Naive B cell (primary cell): ENCODE results near the gene LNX1. TPM values are rescaled to one million over a fixed set of nuclear protein-coding genes. Genes with fewer than 3 reads are reported as not detected.

Experiments
- ATAC-seq, 2 donors: fragments of 150-1000 bp; cut with Tn5 transposase; 2 replicates each; pipeline ENCODE4 v1.10.0; 2021; ENCODE audit warnings: low read depth in 2 of 2, mild to moderate bottlenecking in 2 of 2, moderate library complexity in 2 of 2
- DNase-seq: peaks from one replicate; pipeline ENCODE4 v3.0.0; 2022
- H3K27ac Mint-ChIP-seq, 6 donors: one replicate each; pipeline ENCODE4 v1.8.0; 2020 to 2022; ENCODE audit warnings: mild to moderate bottlenecking in 6 of 6, mixed read lengths in 6 of 6, moderate library complexity in 5 of 6, inconsistent platforms in 2 of 6
- H3K27me3 Mint-ChIP-seq, 3 donors: one replicate each; pipeline ENCODE4 v1.8.0; 2021 to 2022; ENCODE audit warnings: mixed read lengths in 3 of 3, mild to moderate bottlenecking in 1 of 3
- H3K36me3 Mint-ChIP-seq, 2 donors: one replicate each; pipeline ENCODE4 v1.8.0; 2020 to 2022; ENCODE audit warnings: mixed read lengths in 2 of 2, inconsistent platforms in 1 of 2, mild to moderate bottlenecking in 1 of 2
- H3K4me1 Mint-ChIP-seq, 3 donors: one replicate each; pipeline ENCODE4 v1.8.0; 2020 to 2022; ENCODE audit warnings: mixed read lengths in 3 of 3, inconsistent platforms in 1 of 3, mild to moderate bottlenecking in 1 of 3, moderate library complexity in 1 of 3
- H3K4me3 Mint-ChIP-seq, 8 donors: one replicate each; pipeline ENCODE4 v1.8.0; 2020 to 2022; ENCODE audit warnings: mild to moderate bottlenecking in 8 of 8, mixed read lengths in 8 of 8, moderate library complexity in 8 of 8, inconsistent platforms in 2 of 8
- H3K9me3 Mint-ChIP-seq, 7 donors: one replicate each; pipeline ENCODE4 v1.8.0; 2020 to 2022; ENCODE audit warnings: mixed read lengths in 7 of 7, mild to moderate bottlenecking in 5 of 7, inconsistent platforms in 2 of 7, moderate library complexity in 1 of 7
- polyA plus RNA-seq, 6 donors: library from polyadenylated mRNA; unstranded; fragments of 300-500 nt; fragmentation: Illumina TruSeq; gene quantifications; one replicate each; pipeline ENCODE4 v1.2.3, GENCODE V29; 2021; ENCODE audit warnings: low read depth in 6 of 6

LNX1 gene
- polyA plus RNA-seq, 6 donors from 2014 or later, result 0.09 to 0.67 (median 0.49) TPM; not detected in 1

GRCh38 chr4:53617101-53617680, 25.9 kb upstream of the LNX1 start:
- H3K27me3 Mint-ChIP-seq, result peaks cover 0 to 16% (median 7%) of the 10 kb centered on the region in 3 donors
- H3K9me3 Mint-ChIP-seq, result peaks cover 0 to 8% (median 4%) of the 10 kb centered on the region in 7 donors
- no peak overlapping the region for H3K4me3 Mint-ChIP-seq
- H3K27ac Mint-ChIP-seq, result peak overlapping the region in 1 of 6 donors; percentile 9
- H3K4me1 Mint-ChIP-seq, result no peaks in the 10 kb centered on the region
- ATAC-seq (no peak), DNase-seq (no peak)
- no peaks in the 10 kb centered on the region for H3K36me3 Mint-ChIP-seq

GRCh38 chr4:53616219-53616618, 24.9 kb upstream of the LNX1 start:
- Mint-ChIP-seq H3K4me3 (no peak overlapping the region), H3K9me3 (peaks cover 0 to 8% (median 4%) of the 10 kb centered on the region in 7 donors), H3K27me3 (peaks cover 0 to 16% (median 7%) of the 10 kb centered on the region in 3 donors), H3K4me1 (no peaks in the 10 kb centered on the region), H3K27ac (no peak overlapping the region), H3K36me3 (no peaks in the 10 kb centered on the region)
- DNase-seq (no peak), ATAC-seq (no peak)

- H3K9me3 Mint-ChIP-seq, result peaks cover 0 to 8% (median 4%) of the 10 kb centered on the region in 7 donors
- no peaks in the 10 kb centered on the region for H3K36me3 Mint-ChIP-seq
- no peak overlapping the region for H3K27ac Mint-ChIP-seq
- peaks cover 0 to 16% (median 7%) of the 10 kb centered on the region in 3 donors for H3K27me3 Mint-ChIP-seq
- DNase-seq, result no peak
- ATAC-seq, result no peak
- no peak overlapping the region for H3K4me3 Mint-ChIP-seq
- no peaks in the 10 kb centered on the region for H3K4me1 Mint-ChIP-seq
Observed at GRCh38 chr4:53614591-53614990, 23.3 kb upstream of the LNX1 start.

DNA sequence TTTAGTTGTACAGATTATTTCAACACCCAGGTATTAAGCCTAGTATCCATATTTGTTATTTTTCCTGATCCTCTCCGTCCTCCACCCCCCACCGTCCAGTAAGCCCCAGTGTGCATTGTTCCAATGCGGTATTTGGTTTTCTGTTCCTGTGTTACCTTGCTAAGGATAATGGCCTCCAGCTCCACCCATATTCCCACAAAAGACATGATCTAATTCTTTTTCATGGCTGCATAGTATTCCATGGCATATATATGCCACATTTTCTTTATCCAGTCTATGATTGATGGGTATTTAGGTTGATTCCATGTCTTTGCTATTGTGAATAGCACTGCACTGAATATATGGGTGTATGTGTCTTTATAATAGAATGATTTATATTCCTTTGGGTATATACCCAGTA, 22.1 kb upstream of the LNX1 start:
- H3K9me3 Mint-ChIP-seq, result peaks cover 0 to 12% (median 6%) of the 10 kb centered on the region in 7 donors
- H3K4me3 Mint-ChIP-seq, result no peak overlapping the region
- no peaks in the 10 kb centered on the region for H3K36me3 Mint-ChIP-seq

GRCh38 chr4:53608649-53609048, 17.4 kb upstream of the LNX1 start:
- Mint-ChIP-seq H3K36me3 (peaks cover 0 to 4% of the 10 kb centered on the region in 2 donors), H3K27ac (no peak overlapping the region), H3K27me3 (peaks cover 0 to 13% (median 0%) of the 10 kb centered on the region in 3 donors), H3K4me1 (no peaks in the 10 kb centered on the region), H3K4me3 (no peak overlapping the region), H3K9me3 (peaks cover 0 to 13% (median 6%) of the 10 kb centered on the region in 7 donors)
- DNase-seq, result no peak
- no peak for ATAC-seq

More for the DNA sequence above, 22.1 kb upstream of the LNX1 start:
- Mint-ChIP-seq H3K27ac (no peak overlapping the region), H3K4me1 (no peaks in the 10 kb centered on the region), H3K27me3 (peaks cover 0 to 16% (median 7%) of the 10 kb centered on the region in 3 donors)
- DNase-seq, result no peak
- no peak for ATAC-seq

DNA sequence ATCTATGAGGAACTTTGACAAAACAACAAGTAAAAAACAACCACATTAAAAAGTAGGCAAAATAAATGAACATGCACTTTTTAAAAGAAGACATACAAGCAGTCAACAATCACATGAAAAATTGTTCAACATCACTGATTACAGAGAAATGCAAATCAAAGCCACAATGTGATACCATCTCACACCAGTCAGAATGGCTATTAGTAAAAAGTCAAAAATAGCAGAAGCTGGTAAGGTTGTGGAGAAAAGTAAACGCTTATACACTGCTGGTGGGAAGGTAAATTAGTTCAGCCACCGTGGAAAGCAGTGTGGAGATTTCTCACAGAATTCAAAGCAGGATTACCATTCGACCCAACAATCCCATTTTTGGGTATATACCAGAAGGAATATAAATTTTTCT, 17.0 kb upstream of the LNX1 start:
- Mint-ChIP-seq H3K36me3 (peaks cover 0 to 4% of the 10 kb centered on the region in 2 donors), H3K27ac (no peak overlapping the region), H3K27me3 (peaks cover 0 to 10% (median 0%) of the 10 kb centered on the region in 3 donors), H3K9me3 (peaks cover 0 to 11% (median 6%) of the 10 kb centered on the region in 7 donors), H3K4me3 (no peak overlapping the region), H3K4me1 (no peaks in the 10 kb centered on the region)
- ATAC-seq, result no peak
- no peak for DNase-seq

DNA sequence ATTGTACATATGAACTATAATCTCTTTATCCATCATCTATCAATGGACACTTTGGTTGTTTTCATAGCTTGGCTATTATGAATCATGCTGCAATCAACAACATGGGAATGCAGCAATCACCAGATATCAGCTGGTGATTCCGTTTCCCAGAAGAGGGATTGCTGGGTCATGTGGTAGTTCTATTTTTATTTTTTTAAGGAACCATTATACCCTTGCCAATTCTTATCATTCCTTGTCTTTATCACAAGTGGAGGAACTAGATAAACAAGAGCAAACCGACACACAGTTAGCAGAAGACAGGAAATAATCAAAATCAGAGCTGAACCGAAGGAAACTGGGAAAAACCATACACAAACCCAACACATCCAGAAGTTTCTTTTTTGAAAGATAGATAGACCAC, 14.5 kb upstream of the LNX1 start:
- Mint-ChIP-seq H3K36me3 (peaks cover 0 to 4% of the 10 kb centered on the region in 2 donors), H3K4me3 (no peak overlapping the region), H3K9me3 (peaks cover 0 to 9% (median 6%) of the 10 kb centered on the region in 7 donors), H3K4me1 (peaks cover 6% of the 10 kb centered on the region in 3 donors), H3K27ac (no peak overlapping the region), H3K27me3 (peaks cover 0 to 10% (median 4%) of the 10 kb centered on the region in 3 donors)
- ATAC-seq (no peak), DNase-seq (no peak)

DNA sequence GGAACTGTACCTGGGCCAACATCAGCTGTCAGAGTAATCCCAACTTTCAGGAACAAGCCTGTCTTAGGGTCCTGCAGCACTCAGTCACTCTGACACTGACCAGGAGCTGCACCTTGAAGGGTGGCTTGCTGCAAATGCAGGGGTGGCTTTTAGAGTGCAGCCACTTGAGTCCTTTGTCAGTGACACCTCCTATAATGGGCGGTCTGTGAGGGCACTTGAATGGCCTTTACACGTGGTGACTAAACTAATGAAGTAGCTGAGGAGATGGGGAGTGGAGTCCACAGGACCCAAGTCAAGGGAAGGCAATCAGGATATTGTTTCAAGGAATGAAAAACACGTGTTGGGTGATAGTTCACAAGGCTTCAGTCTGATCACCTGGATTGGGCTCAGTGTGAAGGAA, 11.1 kb upstream of the LNX1 start:
- H3K9me3 Mint-ChIP-seq, result peaks cover 0 to 7% (median 0%) of the 10 kb centered on the region in 7 donors
- ATAC-seq (no peak), DNase-seq (no peak)
- no peak overlapping the region for H3K27ac Mint-ChIP-seq
- peaks cover 6 to 8% (median 6%) of the 10 kb centered on the region in 3 donors for H3K4me1 Mint-ChIP-seq
- peaks cover 4 to 10% (median 4%) of the 10 kb centered on the region in 3 donors for H3K27me3 Mint-ChIP-seq
- H3K4me3 Mint-ChIP-seq, result no peak overlapping the region
- peaks cover 0 to 4% of the 10 kb centered on the region in 2 donors for H3K36me3 Mint-ChIP-seq

DNA sequence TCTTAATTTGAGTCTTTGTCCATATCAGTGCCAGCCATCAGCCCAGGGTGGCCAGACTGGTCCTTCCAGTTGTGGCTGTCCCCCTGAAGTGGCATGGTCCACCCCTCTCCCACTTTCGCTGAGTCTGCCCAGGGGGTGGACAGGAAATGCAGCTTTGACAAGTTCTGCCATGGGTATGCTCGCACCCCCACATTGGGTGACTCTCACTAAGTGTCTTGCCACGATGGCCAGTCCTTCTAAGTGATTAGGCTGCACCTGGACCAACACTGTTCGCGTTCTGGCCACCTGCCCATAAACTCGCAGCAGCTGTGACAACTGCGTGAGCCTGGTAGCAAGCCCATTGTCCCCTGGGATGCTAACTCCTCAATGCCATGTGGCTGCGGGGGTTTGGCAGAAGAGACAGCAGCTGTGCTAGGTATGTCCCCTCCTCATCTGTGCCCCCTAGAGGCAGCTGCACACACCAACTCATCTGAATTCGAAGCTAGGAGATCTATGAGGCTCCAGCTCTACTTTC, 10.0 kb upstream of the LNX1 start:
- ATAC-seq, result peak; percentile 21 to 28
- peaks cover 6 to 8% (median 6%) of the 10 kb centered on the region in 3 donors for H3K4me1 Mint-ChIP-seq
- H3K36me3 Mint-ChIP-seq, result peaks cover 0 to 3% of the 10 kb centered on the region in 2 donors
- no peak overlapping the region for H3K27ac Mint-ChIP-seq
- H3K9me3 Mint-ChIP-seq, result peaks cover 0 to 7% (median 0%) of the 10 kb centered on the region in 7 donors
- H3K4me3 Mint-ChIP-seq, result no peak overlapping the region
- DNase-seq, result peak; percentile 5
- H3K27me3 Mint-ChIP-seq, result peaks cover 9 to 13% (median 10%) of the 10 kb centered on the region in 3 donors

GRCh38 chr4:53599632-53600031, 8.3 kb upstream of the LNX1 start:
- peaks cover 0 to 14% (median 10%) of the 10 kb centered on the region in 3 donors for H3K27me3 Mint-ChIP-seq
- no peak overlapping the region for H3K27ac Mint-ChIP-seq
- H3K36me3 Mint-ChIP-seq, result no peaks in the 10 kb centered on the region
- ATAC-seq, result no peak
- H3K9me3 Mint-ChIP-seq, result peaks cover 0 to under 1% (median 0%) of the 10 kb centered on the region in 7 donors
- no peak for DNase-seq
- no peak overlapping the region for H3K4me3 Mint-ChIP-seq
- H3K4me1 Mint-ChIP-seq, result peaks cover 6 to 8% (median 6%) of the 10 kb centered on the region in 3 donors

GRCh38 chr4:53598901-53599300, 7.6 kb upstream of the LNX1 start:
- no peak for DNase-seq
- peaks cover 0 to 14% (median 10%) of the 10 kb centered on the region in 3 donors for H3K27me3 Mint-ChIP-seq
- H3K36me3 Mint-ChIP-seq, result no peaks in the 10 kb centered on the region
- ATAC-seq, result no peak
- H3K9me3 Mint-ChIP-seq, result no peaks in the 10 kb centered on the region
- no peak overlapping the region for H3K27ac Mint-ChIP-seq
- no peak overlapping the region for H3K4me3 Mint-ChIP-seq
- H3K4me1 Mint-ChIP-seq, result peaks cover 6 to 8% (median 6%) of the 10 kb centered on the region in 3 donors

DNA sequence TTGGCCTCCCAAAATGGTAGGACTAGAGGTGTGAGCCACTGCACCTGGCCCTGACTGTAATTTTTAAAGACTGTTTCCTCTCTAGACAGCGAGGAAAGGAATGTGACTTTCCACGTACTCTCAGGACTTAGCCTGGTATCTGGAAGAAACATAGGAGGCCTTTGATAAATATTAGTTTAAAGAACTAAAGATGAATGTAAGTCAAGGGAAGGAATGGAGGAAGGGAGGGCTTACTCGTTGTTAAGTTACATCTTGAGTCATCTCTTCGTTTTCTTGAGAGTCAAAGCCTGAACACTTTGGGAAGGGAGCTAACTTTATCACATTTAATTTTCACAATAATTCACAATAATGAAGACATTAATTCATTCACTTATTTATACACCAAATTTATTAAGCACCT, 7.2 kb upstream of the LNX1 start:
- Mint-ChIP-seq H3K27ac (no peak overlapping the region), H3K27me3 (peaks cover 0 to 14% (median 10%) of the 10 kb centered on the region in 3 donors), H3K36me3 (no peaks in the 10 kb centered on the region), H3K9me3 (no peaks in the 10 kb centered on the region), H3K4me1 (peaks cover 6 to 8% (median 6%) of the 10 kb centered on the region in 3 donors), H3K4me3 (no peak overlapping the region)
- DNase-seq, result no peak
- ATAC-seq, result no peak

DNA sequence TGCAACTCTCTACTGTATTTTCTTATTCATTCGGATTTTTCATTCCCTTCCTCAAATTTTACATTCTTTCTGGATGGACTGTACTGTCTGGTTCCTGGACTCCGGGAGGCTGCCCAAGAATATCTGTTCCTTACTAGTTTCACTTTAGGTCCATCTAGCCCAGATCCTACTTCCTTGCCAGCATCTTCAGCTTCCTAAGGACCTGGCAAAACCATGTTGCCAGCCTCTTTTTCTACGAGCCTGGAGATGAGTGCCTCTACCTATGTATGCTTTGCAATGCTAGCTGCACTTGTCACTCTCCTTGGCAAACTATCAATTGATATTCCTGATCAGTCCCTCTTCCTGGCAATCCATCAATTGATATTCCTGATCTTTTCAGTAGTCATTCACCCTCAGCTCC, 5.6 kb upstream of the LNX1 start:
- Mint-ChIP-seq H3K4me1 (peaks cover 9 to 18% (median 14%) of the 10 kb centered on the region in 3 donors), H3K4me3 (no peak overlapping the region), H3K27ac (no peak overlapping the region), H3K27me3 (peaks cover 11 to 25% (median 14%) of the 10 kb centered on the region in 3 donors), H3K36me3 (no peaks in the 10 kb centered on the region), H3K9me3 (no peaks in the 10 kb centered on the region)
- ATAC-seq (no peak), DNase-seq (no peak)

DNA sequence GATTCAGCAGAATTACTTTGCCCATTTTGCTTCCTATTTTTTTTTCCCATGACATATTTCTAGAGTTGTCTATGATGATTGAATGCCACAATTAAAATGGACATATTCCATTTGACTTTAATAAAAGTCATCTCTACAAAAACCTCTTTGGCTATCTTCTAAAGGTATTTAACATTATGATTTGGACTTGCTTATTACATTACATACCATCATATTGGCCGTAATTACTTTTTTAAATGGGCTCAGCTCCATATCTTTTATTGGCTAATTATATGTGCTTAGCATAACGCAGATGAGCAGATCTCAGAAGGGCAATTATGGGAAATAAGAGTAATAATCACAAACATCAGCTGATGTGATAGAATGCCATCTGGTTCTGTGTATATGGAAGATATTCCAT, 4.5 kb upstream of the LNX1 start:
- Mint-ChIP-seq H3K9me3 (no peaks in the 10 kb centered on the region), H3K36me3 (no peaks in the 10 kb centered on the region), H3K4me1 (peaks cover 12 to 20% (median 18%) of the 10 kb centered on the region in 3 donors), H3K27me3 (peaks cover 10 to 36% (median 25%) of the 10 kb centered on the region in 3 donors), H3K27ac (no peak overlapping the region), H3K4me3 (no peak overlapping the region)
- DNase-seq, result no peak
- no peak for ATAC-seq
